Heart right ventricle (tissue), 16 donors: ENCODE data around the gene TAF1L. TPM values are rescaled to one million over a fixed set of nuclear protein-coding genes. Genes with fewer than 3 reads are reported as not detected.
"Not testable (repeated sequence)": the region's sequence is repeated elsewhere in the genome, so short reads cannot be mapped to it uniquely, and the experiment has no call there.

Source experiments
- ATAC-seq, 8 donors: fragments of 200-7000 bp; cut with Tn5 transposase; one replicate each; pipeline ENCODE4 v1.9.1; 2020; ENCODE audit warnings: mild to moderate bottlenecking in 8 of 8, moderate library complexity in 8 of 8, moderate number of reproducible peaks in 1 of 8
- DNase-seq, 2 donors: peaks; one replicate each; pipeline ENCODE4 v3.0.0-alpha.2; 2020
- H3K27ac ChIP-seq, 10 donors: fragments of 200-600 bp; sonication (generic) in 2 of 10; one replicate each; pipeline versions ENCODE4 v1.5.0 to v1.8.0; 2020 to 2022; ENCODE audit warnings: mild to moderate bottlenecking in 3 of 10
- H3K27me3 ChIP-seq, 7 donors: fragments of 200-600 bp; one replicate each; pipeline ENCODE4 v1.8.0; 2021 to 2022; ENCODE audit warnings: mild to moderate bottlenecking in 2 of 7
- H3K36me3 ChIP-seq, 9 donors: fragments of 200-600 bp; sonication (generic) in 1 of 9; one replicate each; pipeline versions ENCODE4 v1.5.0 to v1.8.0; 2020 to 2022; ENCODE audit warnings: mild to moderate bottlenecking in 2 of 9
- H3K4me1 ChIP-seq, 9 donors: fragments of 200-600 bp; sonication (generic) in 1 of 9; one replicate each; pipeline versions ENCODE4 v1.5.0 to v1.8.0; 2020 to 2022; ENCODE audit warnings: mild to moderate bottlenecking in 4 of 9
- H3K4me3 ChIP-seq, 10 donors: fragments of 200-600 bp; sonication (generic) in 2 of 10; one replicate each; pipeline versions ENCODE4 v1.5.0 to v1.8.0; 2020 to 2022; ENCODE audit warnings: mild to moderate bottlenecking in 7 of 10, moderate library complexity in 2 of 10
- H3K9me3 ChIP-seq, 11 donors: fragments of 200-600 bp in 10 of 11; sonication (generic) in 2 of 11; one replicate each; pipeline versions ENCODE4 v1.5.0 to v1.8.0; 2013 to 2022; ENCODE audit warnings: mild to moderate bottlenecking in 2 of 11, control low read depth in 1 of 11, moderate library complexity in 1 of 11
- CTCF ChIP-seq, 9 donors: fragments of 200-600 bp; sonication (generic) in 2 of 9; IDR thresholded peaks; one replicate each; pipeline versions ENCODE4 v1.5.0 to v1.8.0; 2021 to 2022; ENCODE audit warnings: antibody characterized with exemption in 9 of 9, mild to moderate bottlenecking in 5 of 9, moderate library complexity in 1 of 9
- WGBS, 2 donors: extraction: QIAGEN DNeasy Blood & Tissue Kit; methylation state at CpG; one replicate each; pipeline ENCODE4 v1.1.7; 2013; ENCODE audit warnings: inconsistent platforms in 1 of 2; 5-methylcytosine and 5-hydroxymethylcytosine counted together
- intact Hi-C, 10 donors: fragments of 100-400 bp; cut with DNase I; formaldehyde crosslinking; loops; one replicate each; pipeline versions ENCODE4 v1.11.1 to v1.14.2; 2022
- polyA plus RNA-seq, 2 donors: library from polyadenylated mRNA; stranded (reverse); fragments of 200-250 nt; gene quantifications; one replicate each; pipeline ENCODE4 v1.2.3, GENCODE V29; 2013
- total RNA-seq, 10 donors: library from RNA; stranded (reverse); fragmentation: NEBNext Ultra II Directional in 3 of 10; extraction: Animal tissue kit (Norgen Biotek cat#: 25700) in 3 of 10; gene quantifications; one replicate each; pipeline versions ENCODE4 v1.2.1 to v1.2.4, GENCODE V29; 2021 to 2023
- donor health status: Arrhythmogenic right ventricular cardiomyopathy.
- donor health status: ischemic (EF 13 %, LVEDD 7.1; RV severe dilation, severe dysfunction).
- donor health status: healthy with polysubstance abuse.
- donor health status: DM: no; HTN: yes; CAD: no.
- donor health status: DM: no; HTN: no; CAD: no.
- donor health status: ischemic (EF 25% LVEDD 6.9; RV normal size, moderate dysfunction).
- donor health status: ischemic (EF 25% LVEDD 5.7; RV mildly dilated, moderate dysfunction).
- donor health status: healthy.
- donor health status: DM: yes; HTN: yes; CAD: no.
- donor health status: Ischemic cardiomyopathy.
- donor health status: ischemic (EF 35%, LVEDD 5.7; RV mildly dilated, moderate dysfunction).
- donor health status: nonischemic (EF 11% LVEDD 7.7; RV severe dilation, severe dysfunction).
- donor health status: DM: yes; HTN: yes; CAD: no.
- donor health status: PGD.
- donor health status: ischemic (EF 29% LVEDD 5.4; RV normal size, mild dysfunction).
- donor health status: nonischemic (EF 23%, LVEDD 6.1; RV moderate dilation, normal function).

TAF1L gene
- total and polyA plus RNA-seq, 12 donors = under 0.01 TPM; not detected in 11

DNA sequence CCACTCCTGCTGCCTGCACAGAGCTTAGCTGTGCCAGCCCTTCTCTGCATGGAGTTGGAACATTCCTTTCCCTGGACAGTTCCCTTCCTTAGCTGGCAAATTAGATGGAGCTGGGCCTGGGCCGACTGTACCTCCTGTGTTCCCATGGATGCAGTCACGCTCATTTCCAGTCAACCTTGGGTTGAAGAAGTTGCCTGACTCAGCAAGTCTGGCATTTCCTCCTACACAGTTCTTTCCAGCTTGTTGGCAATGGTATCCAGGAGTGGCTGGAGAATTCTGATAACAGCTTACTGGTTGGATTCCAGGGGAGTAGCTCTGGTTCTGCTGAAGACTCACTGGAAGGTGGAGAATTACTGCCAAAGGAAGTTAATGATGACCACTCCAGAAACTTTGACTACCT is 9.2 kb upstream of the TAF1L start:
- intact Hi-C loops = no loop called here
- no peak for DNase-seq

DNA sequence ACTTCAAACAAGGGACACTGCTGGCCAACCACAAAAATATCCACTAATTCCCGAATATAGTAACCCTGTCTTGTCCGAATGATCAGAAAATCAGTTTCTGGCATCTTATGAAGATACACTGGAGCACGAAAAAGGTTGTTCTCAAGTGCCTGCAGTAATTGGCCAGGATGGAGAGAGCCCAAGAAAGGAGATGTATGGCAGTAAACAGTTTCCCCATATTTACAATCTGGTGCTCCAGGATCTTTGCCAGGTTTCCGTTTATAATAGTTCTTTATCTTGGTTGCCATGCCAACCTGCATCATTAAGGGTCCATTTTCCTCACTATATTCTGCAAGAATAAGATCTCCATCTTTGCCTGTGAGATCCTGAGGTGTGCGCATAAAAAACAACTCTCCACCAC is 2.3 kb downstream of the TAF1L start:
- ATAC-seq, H3K4me1 ChIP-seq, H3K4me3 ChIP-seq, H3K27ac ChIP-seq, H3K36me3 ChIP-seq, H3K27me3 ChIP-seq, H3K9me3 ChIP-seq, intact Hi-C loops, DNase-seq: not testable (repeated sequence)
- 69 to 74% methylated on average over 5 of the region's 5 CpGs for WGBS, 2 donors

More for the DNA sequence above, 9.2 kb upstream of the TAF1L start:
- H3K4me3 ChIP-seq = no peak overlapping the region
- WGBS, 2 donors = 49 to 67% methylated on average over 2 of the region's 2 CpGs
- peak in 1 of 8 donors; percentile 63 for ATAC-seq
- H3K27ac ChIP-seq = no peak overlapping the region
- H3K36me3 ChIP-seq = no peaks in the 10 kb centered on the region
- TF ChIP-seq CTCF (IDR thresholded peaks at IDR 0.05) = no peak
- no peaks in the 10 kb centered on the region for H3K4me1 ChIP-seq
- peaks cover 0 to 9% (median 0%) of the 10 kb centered on the region in 7 donors for H3K27me3 ChIP-seq
- peaks cover 0 to 4% (median 0%) of the 10 kb centered on the region in 11 donors for H3K9me3 ChIP-seq

- 77 to 78% methylated on average over 9 of the region's 9 CpGs for whole genome bisulfite sequencing, 2 donors
- Histone ChIP-seq H3K27me3 (peaks cover 0 to 8% (median 2%) of the 10 kb centered on the region in 7 donors), H3K27ac (no peak overlapping the region), H3K4me3 (no peak overlapping the region), H3K36me3 (no peaks in the 10 kb centered on the region), H3K4me1 (no peaks in the 10 kb centered on the region), H3K9me3 (no peaks in the 10 kb centered on the region)
- ATAC-seq (no peak), DNase-seq (no peak)
- intact Hi-C loops = no loop called here
- no peak for TF ChIP-seq CTCF (IDR thresholded peaks at IDR 0.05)
Measured at GRCh38 chr9:32631991-32632390, 3.5 kb downstream of the TAF1L start.

- H3K9me3 ChIP-seq = no peaks in the 10 kb centered on the region
- intact Hi-C loops = no loop called here
- no peaks in the 10 kb centered on the region for H3K4me1 ChIP-seq
- ATAC-seq (no peak), DNase-seq (no peak)
- H3K36me3 ChIP-seq = no peaks in the 10 kb centered on the region
- peaks cover 0 to 24% (median 8%) of the 10 kb centered on the region in 7 donors for H3K27me3 ChIP-seq
- TF ChIP-seq CTCF (IDR thresholded peaks at IDR 0.05) = no peak
- no peak overlapping the region for H3K27ac ChIP-seq
- no peak overlapping the region for H3K4me3 ChIP-seq
Measured at GRCh38 chr9:32627394-32627954, 8.0 kb downstream of the TAF1L start.

GRCh38 chr9:32625320-32625719 is 10.1 kb downstream of the TAF1L start:
- WGBS, 2 donors = 81 to 84% methylated on average over 2 of the region's 2 CpGs
- ATAC-seq = no peak
- no peaks in the 10 kb centered on the region for H3K4me1 ChIP-seq
- intact Hi-C loops = no loop called here
- H3K27ac ChIP-seq = no peak overlapping the region
- DNase-seq = no peak
- peaks cover 0 to 25% (median 8%) of the 10 kb centered on the region in 7 donors for H3K27me3 ChIP-seq
- no peak overlapping the region for H3K4me3 ChIP-seq
- H3K9me3 ChIP-seq = no peaks in the 10 kb centered on the region
- no peaks in the 10 kb centered on the region for H3K36me3 ChIP-seq
- no peak for TF ChIP-seq CTCF (IDR thresholded peaks at IDR 0.05)
